Measurements from ENCODE around the gene CTBP1.

Gene CTBP1

DNA sequence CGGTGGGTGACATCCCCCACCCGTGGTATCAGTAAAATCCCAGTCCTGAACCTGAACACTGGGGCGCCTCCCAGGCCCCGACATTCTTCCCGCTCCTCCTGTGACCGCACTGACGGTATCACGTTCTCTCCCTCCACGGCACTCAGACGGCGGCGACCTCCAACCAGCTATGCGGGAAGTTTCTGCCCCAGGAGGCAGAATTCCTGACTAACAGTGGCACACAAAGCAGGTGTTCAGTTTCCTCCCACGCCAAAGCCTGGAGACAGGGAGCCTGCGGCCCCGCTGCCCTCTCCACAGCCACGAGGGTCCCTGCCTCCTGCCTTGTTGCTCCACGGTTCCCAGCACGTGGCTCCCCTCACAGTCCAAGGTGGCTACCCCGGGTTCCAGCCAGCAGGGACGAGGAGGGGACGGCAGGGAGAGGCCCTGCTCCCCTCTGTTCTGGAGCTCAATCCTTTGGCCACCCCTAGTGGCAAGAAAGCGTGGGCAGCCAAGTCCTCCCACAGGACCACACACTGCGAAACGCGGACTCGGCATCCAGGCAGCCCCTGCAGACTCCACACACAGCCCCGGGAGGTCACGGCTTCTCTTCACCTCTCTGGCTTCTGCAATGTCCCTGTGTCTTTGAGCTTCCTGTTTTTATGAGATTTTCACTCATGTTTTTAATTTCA lies 15.2 kb downstream of the CTBP1 start:
- H3K4me1 ChIP-seq (ENCODE audit: insufficient read depth, low read length, poor library complexity, severe bottlenecking), result no peaks in the 10 kb centered on the region
- H3K79me2 ChIP-seq (ENCODE audit: insufficient read depth, low read length), result peaks cover 10% of the 10 kb centered on the region; the same call in 1 of the 2 replicates
- no peaks in the 10 kb centered on the region for H3K9me3 ChIP-seq (ENCODE audit: insufficient read depth, low read depth, low read length)
- no peak overlapping the region for H3K4me3 ChIP-seq (ENCODE audit: low read length, poor library complexity, severe bottlenecking)
- H3K9ac ChIP-seq (ENCODE audit: low read depth, low read length, poor library complexity, severe bottlenecking), result no peak overlapping the region
- no peak for TF ChIP-seq EZH2phosphoT487 (IDR thresholded peaks at IDR 0.05; ENCODE audit: borderline replicate concordance)
- no peak for TF ChIP-seq CTCF (conservative IDR thresholded peaks at IDR 0.05; ENCODE audit: low read length)
- no peaks in the 10 kb centered on the region for H3K27me3 ChIP-seq (ENCODE audit: insufficient read depth, low read length, poor library complexity, severe bottlenecking)
- H2AFZ ChIP-seq (ENCODE audit: low read length), result no peak overlapping the region
- H3K9me2 ChIP-seq (replicated peaks; ENCODE audit: low read depth, low read length), result no peaks in the 10 kb centered on the region
- peaks cover 87% of the 10 kb centered on the region; the same call in 1 of the 2 replicates for H3K36me3 ChIP-seq (ENCODE audit: insufficient read depth, low read length)
- no peak overlapping the region for H3K4me2 ChIP-seq (ENCODE audit: low read depth, low read length, poor library complexity, severe bottlenecking)
- no peaks in the 10 kb centered on the region for H3F3A ChIP-seq (ENCODE audit: low read depth)
- peaks cover 11% of the 10 kb centered on the region for H4K20me1 ChIP-seq (ENCODE audit: insufficient read depth, low read length, poor library complexity, severe bottlenecking)

GRCh38 chr4:1232661-1233621 lies 16.0 kb downstream of the CTBP1 start:
- no peak overlapping the region for H3K4me3 ChIP-seq (ENCODE audit: low read length, poor library complexity, severe bottlenecking)

More at GRCh38 chr4:1232661-1233621, 16.0 kb downstream of the CTBP1 start:
- TF ChIP-seq CTCF (conservative IDR thresholded peaks at IDR 0.05; ENCODE audit: low read length) (no peak), EZH2phosphoT487 (IDR thresholded peaks at IDR 0.05; ENCODE audit: borderline replicate concordance) (no peak)
- no peaks in the 10 kb centered on the region for H3F3A ChIP-seq (ENCODE audit: low read depth)
- peaks cover 83% of the 10 kb centered on the region; the same call in 1 of the 2 replicates for H3K36me3 ChIP-seq (ENCODE audit: insufficient read depth, low read length)
- no peaks in the 10 kb centered on the region for H3K9me3 ChIP-seq (ENCODE audit: insufficient read depth, low read depth, low read length)
- H4K20me1 ChIP-seq (ENCODE audit: insufficient read depth, low read length, poor library complexity, severe bottlenecking), result peaks cover 6% of the 10 kb centered on the region
- no peak overlapping the region for H2AFZ ChIP-seq (ENCODE audit: low read length)
- no peak overlapping the region for H3K4me2 ChIP-seq (ENCODE audit: low read depth, low read length, poor library complexity, severe bottlenecking)
- H3K4me1 ChIP-seq (ENCODE audit: insufficient read depth, low read length, poor library complexity, severe bottlenecking), result no peaks in the 10 kb centered on the region
- peaks cover 5% of the 10 kb centered on the region; the same call in 1 of the 2 replicates for H3K79me2 ChIP-seq (ENCODE audit: insufficient read depth, low read length)
- no peak overlapping the region for H3K9ac ChIP-seq (ENCODE audit: low read depth, low read length, poor library complexity, severe bottlenecking)
- no peaks in the 10 kb centered on the region for H3K27me3 ChIP-seq (ENCODE audit: insufficient read depth, low read length, poor library complexity, severe bottlenecking)
- no peaks in the 10 kb centered on the region for H3K9me2 ChIP-seq (replicated peaks; ENCODE audit: low read depth, low read length)
